CD14-positive monocyte (primary cell): ENCODE results near the gene PHF21B. TPM values are rescaled to one million over a fixed set of nuclear protein-coding genes. Genes with fewer than 3 reads are reported as not detected.

Experiments
- DNase-seq, 3 donors: peaks; one replicate each; pipeline ENCODE4 v3.0.0-alpha.2; 2011 to 2022
- H2AFZ ChIP-seq: 2 replicates; pipeline ENCODE4 v1.6.0; 2012; ENCODE audit warnings: mild to moderate bottlenecking, low read depth, low read length, inconsistent platforms; ENCODE audit not compliant: insufficient read depth, poor library complexity, severe bottlenecking
- H3K27ac ChIP-seq, 2 donors: 1 replicate in 1 of 2; 2 replicates in 1 of 2; pipeline ENCODE4 v1.5.1; 2012 to 2013; ENCODE audit warnings: low read length in 2 of 2, control low read depth in 1 of 2, inconsistent platforms in 1 of 2, low read depth in 1 of 2, mild to moderate bottlenecking in 1 of 2
- H3K27me3 ChIP-seq, 2 donors: one replicate each; pipeline versions ENCODE4 v1.6.0 to v1.6.1; 2011 to 2013; ENCODE audit warnings: low read length in 2 of 2; ENCODE audit not compliant: control insufficient read depth in 2 of 2, insufficient read depth in 2 of 2
- H3K36me3 ChIP-seq, 2 donors: replicated peaks in 1 of 2; 1 replicate in 1 of 2; 2 replicates in 1 of 2; pipeline versions ENCODE4 v1.5.1 to v1.6.1; 2012 to 2013; ENCODE audit warnings: low read length in 2 of 2, control low read depth in 1 of 2, inconsistent platforms in 1 of 2, mild to moderate bottlenecking in 1 of 2; ENCODE audit not compliant: insufficient read depth in 2 of 2, control insufficient read depth in 1 of 2
- H3K4me1 ChIP-seq, 2 donors: 1 replicate in 1 of 2; 2 replicates in 1 of 2; pipeline versions ENCODE4 v1.5.1 to v1.6.1; 2012 to 2013; ENCODE audit warnings: low read length in 2 of 2, control low read depth in 1 of 2, inconsistent platforms in 1 of 2, mild to moderate bottlenecking in 1 of 2, moderate library complexity in 1 of 2; ENCODE audit not compliant: insufficient read depth in 2 of 2, control insufficient read depth in 1 of 2
- H3K4me2 ChIP-seq: replicated peaks from 2 replicates; pipeline ENCODE3; 2012; ENCODE audit warnings: low read length, moderate library complexity, mild to moderate bottlenecking; ENCODE audit not compliant: poor library complexity, severe bottlenecking; ENCODE audit errors: extremely low read depth
- H3K4me3 ChIP-seq, 3 experiments: fragments of 200-600 bp in 1 of 3; sonication (generic) in 1 of 3; replicated peaks in 1 of 3; 1 replicate in 2 of 3; 2 replicates in 1 of 3; pipeline ENCODE4 v1.5.1; 2011 to 2013; ENCODE audit warnings: low read length in 3 of 3, mild to moderate bottlenecking in 3 of 3, control low read depth in 2 of 3, low read depth in 2 of 3, inconsistent platforms in 1 of 3, moderate library complexity in 1 of 3
- H3K79me2 ChIP-seq: 2 replicates; pipeline ENCODE4 v1.6.0; 2012; ENCODE audit warnings: mild to moderate bottlenecking, control low read depth, inconsistent platforms, low read length, moderate library complexity; ENCODE audit not compliant: insufficient read depth
- H3K9ac ChIP-seq: 2 replicates; pipeline ENCODE4 v1.6.0; 2017; ENCODE audit warnings: low read length, mild to moderate bottlenecking; ENCODE audit not compliant: insufficient read depth, poor library complexity, severe bottlenecking
- H3K9me3 ChIP-seq, 2 donors: replicated peaks in 1 of 2; 1 replicate in 1 of 2; 2 replicates in 1 of 2; pipeline versions ENCODE4 v1.5.1 to v1.6.1; 2012 to 2013; ENCODE audit warnings: low read length in 2 of 2, control low read depth in 1 of 2; ENCODE audit not compliant: control insufficient read depth in 1 of 2, insufficient read depth in 1 of 2
- H4K20me1 ChIP-seq: 2 replicates; pipeline ENCODE4 v1.6.0; 2012; ENCODE audit warnings: mild to moderate bottlenecking, low read length, control low read depth, moderate library complexity; ENCODE audit not compliant: insufficient read depth
- H3K27ac Mint-ChIP-seq, 7 donors: one replicate each; pipeline ENCODE4 v1.8.0; 2020; ENCODE audit warnings: mild to moderate bottlenecking in 7 of 7, mixed read lengths in 7 of 7, moderate library complexity in 6 of 7, inconsistent platforms in 2 of 7
- H3K27me3 Mint-ChIP-seq, 3 donors: one replicate each; pipeline ENCODE4 v1.8.0; 2021 to 2022; ENCODE audit warnings: low read depth in 3 of 3, mild to moderate bottlenecking in 3 of 3, mixed read lengths in 3 of 3, moderate library complexity in 3 of 3, inconsistent platforms in 1 of 3
- H3K36me3 Mint-ChIP-seq, 2 donors: one replicate each; pipeline ENCODE4 v1.8.0; 2020; ENCODE audit warnings: mixed read lengths in 2 of 2, inconsistent platforms in 1 of 2, mild to moderate bottlenecking in 1 of 2
- H3K4me1 Mint-ChIP-seq: one replicate; pipeline ENCODE4 v1.8.0; 2020; ENCODE audit warnings: mild to moderate bottlenecking, mixed read lengths
- H3K4me3 Mint-ChIP-seq, 2 donors: one replicate each; pipeline ENCODE4 v1.8.0; 2020; ENCODE audit warnings: mild to moderate bottlenecking in 2 of 2, mixed read lengths in 2 of 2, moderate library complexity in 1 of 2
- H3K9me3 Mint-ChIP-seq, 7 donors: one replicate each; pipeline ENCODE4 v1.8.0; 2020 to 2022; ENCODE audit warnings: mixed read lengths in 7 of 7, mild to moderate bottlenecking in 6 of 7, moderate library complexity in 6 of 7, inconsistent platforms in 2 of 7
- CTCF ChIP-seq: fragments of 200-600 bp; IDR thresholded peaks from one replicate; pipeline ENCODE4 v1.8.0; 2022; ENCODE audit warnings: antibody characterized with exemption, mild to moderate bottlenecking
- WGBS: methylation state at CpG from one replicate; pipeline ENCODE4 v1.1.5; 2013; ENCODE audit warnings: missing lambda C conversion rate; ENCODE audit not compliant: insufficient coverage; 5-methylcytosine and 5-hydroxymethylcytosine counted together
- intact Hi-C, 2 donors: fragments of 100-400 bp; cut with micrococcal nuclease; formaldehyde crosslinking; loops; one replicate each; pipeline versions ENCODE4 v1.15.0 to v1.15.1; 2023
- polyA plus RNA-seq, 3 donors: library from polyadenylated mRNA; depleted of rRNA in 1 of 3; unstranded in 2 of 3; stranded (reverse) in 1 of 3; fragments of 300-500 nt in 2 of 3; fragments of >200 nt in 1 of 3; fragmentation: Illumina TruSeq in 2 of 3; gene quantifications; 1 replicate in 2 of 3; 2 replicates in 1 of 3; pipeline ENCODE4 v1.2.3, GENCODE V29; 2012 to 2021

The PHF21B gene
- polyA plus RNA-seq, 3 donors: not detected

GRCh38 chr22:44895296-44896055 lies 114.3 kb downstream of the PHF21B start:
- Histone ChIP-seq H3K27ac (no peak overlapping the region), H3K4me2 (no peak overlapping the region), H3K79me2 (no peaks in the 10 kb centered on the region), H3K4me1 (no peaks in the 10 kb centered on the region), H4K20me1 (no peaks in the 10 kb centered on the region), H3K4me3 (no peak overlapping the region), H3K9me3 (peaks cover 3% of the 10 kb centered on the region in 2 donors), H3K27me3 (no peaks in the 10 kb centered on the region), H2AFZ (no peak overlapping the region), H3K36me3 (no peaks in the 10 kb centered on the region), H3K9ac (no peak overlapping the region)
- Mint-ChIP-seq H3K9me3 (peaks cover 1 to 13% (median 10%) of the 10 kb centered on the region in 7 donors), H3K4me3 (no peak overlapping the region), H3K27me3 (peaks cover 1 to 6% (median 2%) of the 10 kb centered on the region in 3 donors), H3K4me1 (no peaks in the 10 kb centered on the region), H3K36me3 (no peaks in the 10 kb centered on the region), H3K27ac (no peak overlapping the region)
- intact Hi-C loops: no loop called here
- no peak for DNase-seq
- no peak for TF ChIP-seq CTCF
- WGBS: 71% methylated on average over 20 of the region's 23 CpGs

DNA sequence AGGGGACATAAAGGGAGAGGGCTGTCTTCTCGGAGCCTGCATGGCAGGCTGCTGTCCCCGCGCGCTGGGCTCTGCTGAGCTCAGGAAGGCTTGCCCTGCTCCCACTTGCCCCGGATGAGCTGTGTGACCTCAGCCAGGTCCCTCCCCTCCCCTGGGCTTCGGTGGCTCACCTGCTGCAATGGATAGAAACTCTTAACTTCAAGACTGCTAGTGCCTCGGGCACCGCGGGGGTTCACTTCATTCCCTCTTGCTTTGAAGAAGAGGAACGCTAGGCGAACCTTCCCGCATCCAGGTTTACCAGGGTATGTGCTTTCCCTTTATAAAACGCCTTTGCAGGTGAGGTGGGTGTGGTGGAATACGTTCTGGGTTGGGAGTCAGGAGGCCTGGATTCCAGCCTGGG lies 115.0 kb downstream of the PHF21B start:
- DNase-seq: no peak
- Histone ChIP-seq H3K27ac (no peak overlapping the region), H3K9me3 (no peaks in the 10 kb centered on the region), H3K27me3 (no peaks in the 10 kb centered on the region), H3K4me3 (no peak overlapping the region), H3K4me2 (no peak overlapping the region), H2AFZ (no peak overlapping the region), H3K9ac (no peak overlapping the region), H3K36me3 (no peaks in the 10 kb centered on the region), H4K20me1 (no peaks in the 10 kb centered on the region), H3K4me1 (no peaks in the 10 kb centered on the region), H3K79me2 (no peaks in the 10 kb centered on the region)
- no peak overlapping the region for H3K27ac Mint-ChIP-seq
- no peak overlapping the region for H3K4me3 Mint-ChIP-seq
- H3K27me3 Mint-ChIP-seq: peaks cover 1 to 6% (median 2%) of the 10 kb centered on the region in 3 donors
- TF ChIP-seq CTCF: no peak
- H3K36me3 Mint-ChIP-seq: no peaks in the 10 kb centered on the region
- 94% methylated on average over 11 of the region's 14 CpGs for WGBS
- H3K4me1 Mint-ChIP-seq: no peaks in the 10 kb centered on the region
- H3K9me3 Mint-ChIP-seq: peaks cover 0 to 9% (median 4%) of the 10 kb centered on the region in 7 donors
- intact Hi-C loops: no loop called here
